ENCODE measurements around the gene ARHGAP26. TPM values are rescaled to one million over a fixed set of nuclear protein-coding genes. Genes with fewer than 3 reads are reported as not detected.

ARHGAP26 gene
- total RNA-seq, 4 donors from 2014 or later: 11.1 to 36.1 (median 21.8) TPM

DNA sequence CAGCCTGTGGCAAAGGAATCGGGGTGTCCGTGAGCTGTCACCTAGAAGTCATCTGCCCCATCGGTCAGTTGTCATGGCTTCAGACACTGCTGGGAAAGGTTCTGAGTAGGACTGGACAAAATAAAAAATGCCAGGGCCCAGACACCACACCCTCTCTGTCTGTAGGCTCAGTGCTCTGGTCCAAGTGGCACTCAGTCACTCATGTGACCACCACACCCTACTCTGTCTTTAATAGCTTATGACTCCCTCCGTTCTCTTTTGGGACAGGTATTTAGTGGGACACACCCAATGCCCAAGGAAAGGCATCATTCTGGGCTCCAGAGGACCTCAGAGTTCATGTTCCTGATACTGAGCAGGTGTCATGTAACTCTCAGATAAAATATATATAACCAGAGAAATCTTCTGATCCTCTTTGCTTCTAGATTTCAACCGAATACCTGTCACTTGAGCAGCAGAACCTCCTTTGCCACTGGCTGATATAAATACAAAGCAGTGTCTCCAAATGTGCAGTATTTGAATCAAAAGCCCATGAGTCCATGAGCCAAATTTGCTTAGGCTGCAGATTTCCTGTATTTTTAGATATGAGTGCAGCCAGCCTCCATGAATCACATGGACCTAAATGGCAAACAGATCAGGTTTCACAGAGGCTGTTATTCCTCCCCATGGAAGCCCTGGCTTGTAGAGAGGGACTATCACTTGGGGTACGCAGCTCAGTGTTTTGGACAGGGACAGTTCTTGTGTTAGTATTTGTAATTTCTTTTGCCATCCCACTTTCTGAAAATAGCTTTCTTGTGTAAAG is 272.0 kb downstream of the ARHGAP26 start:
- TF ChIP-seq POLR2A (IDR thresholded peaks at IDR 0.05): no peak
- no peak for TF ChIP-seq EP300 (IDR thresholded peaks at IDR 0.05)
- no peak for TF ChIP-seq POLR2AphosphoS5 (IDR thresholded peaks at IDR 0.05)
- TF ChIP-seq, protein P1, sequence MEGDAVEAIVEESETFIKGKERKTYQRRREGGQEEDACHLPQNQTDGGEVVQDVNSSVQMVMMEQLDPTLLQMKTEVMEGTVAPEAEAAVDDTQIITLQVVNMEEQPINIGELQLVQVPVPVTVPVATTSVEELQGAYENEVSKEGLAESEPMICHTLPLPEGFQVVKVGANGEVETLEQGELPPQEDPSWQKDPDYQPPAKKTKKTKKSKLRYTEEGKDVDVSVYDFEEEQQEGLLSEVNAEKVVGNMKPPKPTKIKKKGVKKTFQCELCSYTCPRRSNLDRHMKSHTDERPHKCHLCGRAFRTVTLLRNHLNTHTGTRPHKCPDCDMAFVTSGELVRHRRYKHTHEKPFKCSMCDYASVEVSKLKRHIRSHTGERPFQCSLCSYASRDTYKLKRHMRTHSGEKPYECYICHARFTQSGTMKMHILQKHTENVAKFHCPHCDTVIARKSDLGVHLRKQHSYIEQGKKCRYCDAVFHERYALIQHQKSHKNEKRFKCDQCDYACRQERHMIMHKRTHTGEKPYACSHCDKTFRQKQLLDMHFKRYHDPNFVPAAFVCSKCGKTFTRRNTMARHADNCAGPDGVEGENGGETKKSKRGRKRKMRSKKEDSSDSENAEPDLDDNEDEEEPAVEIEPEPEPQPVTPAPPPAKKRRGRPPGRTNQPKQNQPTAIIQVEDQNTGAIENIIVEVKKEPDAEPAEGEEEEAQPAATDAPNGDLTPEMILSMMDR (IDR thresholded peaks at IDR 0.05): no peak
- H3K36me3 ChIP-seq: peaks cover 3% of the 10 kb centered on the region
- no peak for DNase-seq (ENCODE audit: low spot score in 2 of 2)
- 60% methylated on average over 6 of the region's 6 CpGs for WGBS
- H3K27me3 ChIP-seq: no peaks in the 10 kb centered on the region
- no peak overlapping the region for H3K4me3 ChIP-seq
- no peak overlapping the region for H3K27ac ChIP-seq
- peaks cover 9% of the 10 kb centered on the region for H3K4me1 ChIP-seq
- no peaks in the 10 kb centered on the region for H3K9me3 ChIP-seq

DNA sequence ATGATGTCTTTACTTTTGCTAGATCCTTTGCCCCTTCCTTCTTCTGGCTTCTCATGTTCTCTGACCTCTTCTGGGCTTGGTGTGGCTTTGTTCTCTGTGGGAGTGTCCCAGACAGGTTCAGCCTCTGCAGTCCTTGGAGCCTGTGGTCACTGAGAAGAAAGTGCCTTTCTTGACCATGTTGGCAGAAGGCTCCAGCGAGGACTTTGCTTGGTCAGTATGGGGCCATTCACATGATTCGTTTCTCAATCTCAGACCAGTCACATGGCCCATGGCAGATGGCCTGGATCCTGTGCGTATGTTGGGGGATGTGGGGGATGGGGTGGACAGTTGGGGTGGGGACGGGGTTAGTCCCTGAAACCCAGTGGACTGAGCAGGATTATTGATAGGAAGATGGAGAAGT is 274.1 kb downstream of the ARHGAP26 start:
- TF ChIP-seq, protein P1 (IDR thresholded peaks at IDR 0.05): no peak
- TF ChIP-seq POLR2A (IDR thresholded peaks at IDR 0.05) (no peak), EP300 (IDR thresholded peaks at IDR 0.05) (no peak), POLR2AphosphoS5 (IDR thresholded peaks at IDR 0.05) (no peak)
- no peaks in the 10 kb centered on the region for H3K36me3 ChIP-seq
- DNase-seq (ENCODE audit: low spot score in 2 of 2): no peak
- H3K27ac ChIP-seq: no peak overlapping the region
- H3K4me3 ChIP-seq: no peak overlapping the region
- no peaks in the 10 kb centered on the region for H3K9me3 ChIP-seq
- no peaks in the 10 kb centered on the region for H3K27me3 ChIP-seq
- WGBS: 76% methylated on average over 4 of the region's 4 CpGs
- peaks cover 9% of the 10 kb centered on the region for H3K4me1 ChIP-seq

DNA sequence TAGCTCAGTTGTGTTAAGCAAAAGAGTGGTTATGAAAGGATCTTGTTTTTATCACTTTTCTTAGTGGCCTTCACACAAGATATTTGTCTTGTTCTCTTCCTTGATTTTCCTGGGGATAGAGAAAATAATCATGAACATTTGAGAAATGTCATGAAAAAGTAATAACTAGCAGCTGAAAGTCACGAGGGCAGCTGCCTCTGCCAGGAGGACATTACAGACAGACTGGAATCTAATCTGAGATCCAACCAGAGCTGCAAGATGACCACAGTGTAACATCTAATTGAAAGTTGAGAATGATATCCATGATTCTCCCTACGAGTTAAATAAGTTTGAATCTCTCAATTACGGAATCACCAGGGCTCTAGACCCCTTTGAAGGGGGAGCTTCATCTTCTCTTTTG is 274.9 kb downstream of the ARHGAP26 start:
- 55% methylated on average over 3 of the region's 3 CpGs for WGBS
- no peak for DNase-seq (ENCODE audit: low spot score in 2 of 2)
- H3K4me3 ChIP-seq: no peak overlapping the region
- H3K4me1 ChIP-seq: peaks cover 9% of the 10 kb centered on the region
- no peak overlapping the region for H3K27ac ChIP-seq
- TF ChIP-seq, protein P1 (IDR thresholded peaks at IDR 0.05): no peak
- TF ChIP-seq POLR2AphosphoS5 (IDR thresholded peaks at IDR 0.05): no peak
- TF ChIP-seq POLR2A (IDR thresholded peaks at IDR 0.05): no peak
- no peak for TF ChIP-seq EP300 (IDR thresholded peaks at IDR 0.05)
- H3K36me3 ChIP-seq: no peaks in the 10 kb centered on the region
- no peaks in the 10 kb centered on the region for H3K9me3 ChIP-seq
- H3K27me3 ChIP-seq: no peaks in the 10 kb centered on the region

DNA sequence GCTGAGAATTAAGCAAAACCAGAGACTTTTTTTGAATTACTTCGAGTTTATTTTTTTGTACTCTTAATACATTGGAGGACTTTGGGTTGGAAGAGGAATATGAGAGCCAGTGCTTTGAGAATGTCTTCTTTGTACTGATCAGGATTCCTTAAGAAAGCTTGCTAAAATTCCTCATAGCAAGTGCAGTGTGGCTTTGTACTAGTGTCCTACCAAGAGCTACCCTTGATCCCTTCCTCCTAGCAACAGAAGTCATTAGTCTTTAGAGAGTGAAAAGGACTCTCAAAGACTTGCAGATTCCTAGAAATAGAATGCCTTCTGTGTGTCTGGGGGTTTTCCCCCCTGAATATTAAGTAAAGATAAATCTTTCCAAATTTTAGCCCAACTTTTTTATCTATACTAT is 276.1 kb downstream of the ARHGAP26 start:
- WGBS: 78% methylated on average over 1 of the region's 1 CpG
- H3K27me3 ChIP-seq: no peaks in the 10 kb centered on the region
- no peak for DNase-seq (ENCODE audit: low spot score in 2 of 2)
- H3K27ac ChIP-seq: no peak overlapping the region
- H3K9me3 ChIP-seq: no peaks in the 10 kb centered on the region
- H3K4me1 ChIP-seq: peaks cover 15% of the 10 kb centered on the region
- no peaks in the 10 kb centered on the region for H3K36me3 ChIP-seq
- H3K4me3 ChIP-seq: no peak overlapping the region
- no peak for TF ChIP-seq POLR2AphosphoS5 (IDR thresholded peaks at IDR 0.05)
- TF ChIP-seq, protein P1 (IDR thresholded peaks at IDR 0.05): no peak

DNA sequence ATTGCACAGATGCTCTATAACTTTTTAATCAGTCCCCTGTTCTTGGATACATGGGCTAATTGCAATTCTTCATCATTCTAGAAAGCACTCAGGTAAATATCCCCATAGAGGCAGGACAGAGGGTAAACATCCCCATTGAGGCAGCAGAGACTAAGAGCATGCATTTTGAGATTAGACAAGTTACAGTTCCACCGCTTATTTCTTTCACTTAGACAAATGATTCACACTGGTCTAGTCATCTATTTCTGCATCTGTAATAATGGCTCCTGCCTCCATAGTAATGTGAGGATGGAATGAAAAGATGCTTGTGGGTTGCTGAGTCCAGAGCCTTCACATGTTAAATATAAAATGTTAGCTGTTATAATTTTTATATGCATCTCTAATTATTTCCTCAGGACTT is 276.9 kb downstream of the ARHGAP26 start:
- WGBS: 94% methylated on average over 1 of the region's 1 CpG
- Histone ChIP-seq H3K36me3 (no peaks in the 10 kb centered on the region), H3K9me3 (no peaks in the 10 kb centered on the region), H3K4me3 (no peak overlapping the region), H3K4me1 (peaks cover 18% of the 10 kb centered on the region), H3K27me3 (no peaks in the 10 kb centered on the region), H3K27ac (no peak overlapping the region)
- DNase-seq (ENCODE audit: low spot score in 2 of 2): no peak
- TF ChIP-seq POLR2AphosphoS5 (IDR thresholded peaks at IDR 0.05) (no peak), POLR2A (IDR thresholded peaks at IDR 0.05) (no peak), EP300 (IDR thresholded peaks at IDR 0.05) (no peak)
- TF ChIP-seq, protein P1 (IDR thresholded peaks at IDR 0.05): no peak
